Stimulated activated CD4-positive, alpha-beta T cell treated with anti-CD3 and anti-CD28 coated beads, Interleukin-15, amount 100 ng/mL, for 1 hour (primary cell): ENCODE results near the gene RBM24.
"Not testable (repeated sequence)": the region's sequence is repeated elsewhere in the genome, so short reads cannot be mapped to it uniquely, and the experiment has no call there.

Source experiments
- DNase-seq, 2 donors: peaks; one replicate each; pipeline ENCODE4 v3.0.0-alpha.2; 2020; ENCODE audit warnings: low read depth in 1 of 2, low spot score in 1 of 2

The RBM24 gene

DNA sequence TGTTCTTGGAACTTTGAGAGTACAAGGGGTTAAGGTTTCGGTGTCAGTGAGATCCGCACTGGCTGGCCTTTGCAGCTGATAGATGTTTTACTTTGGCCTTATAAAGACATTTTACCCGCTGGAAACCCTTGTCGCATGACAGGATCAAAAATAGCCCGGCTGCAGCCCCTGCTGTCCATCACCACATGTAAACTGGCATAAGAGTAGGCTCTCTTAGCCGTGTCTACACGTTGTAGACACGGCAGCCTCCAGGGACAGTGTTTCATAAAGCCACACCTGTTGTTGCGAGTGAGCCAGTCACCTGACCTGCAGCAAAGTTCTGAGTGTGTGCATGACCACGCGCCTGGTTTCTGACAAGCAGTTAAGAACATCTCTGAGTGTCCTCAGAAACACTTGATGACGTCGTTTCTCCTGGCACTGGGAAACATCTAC, 8.5 kb downstream of the RBM24 start:
- no peak for DNase-seq

DNA sequence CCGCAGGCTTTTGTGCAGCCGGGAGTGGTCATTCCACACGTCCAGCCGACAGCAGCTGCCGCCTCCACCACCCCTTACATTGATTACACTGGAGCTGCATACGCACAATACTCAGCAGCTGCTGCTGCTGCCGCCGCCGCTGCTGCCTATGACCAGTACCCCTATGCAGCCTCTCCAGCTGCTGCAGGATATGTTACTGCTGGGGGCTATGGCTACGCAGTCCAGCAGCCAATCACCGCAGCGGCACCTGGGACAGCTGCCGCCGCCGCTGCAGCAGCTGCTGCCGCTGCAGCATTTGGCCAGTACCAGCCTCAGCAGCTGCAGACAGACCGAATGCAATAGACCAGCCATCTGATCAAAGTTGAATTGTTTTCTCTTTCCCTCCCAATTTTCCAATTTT, 10.6 kb downstream of the RBM24 start:
- no peak for DNase-seq

DNA sequence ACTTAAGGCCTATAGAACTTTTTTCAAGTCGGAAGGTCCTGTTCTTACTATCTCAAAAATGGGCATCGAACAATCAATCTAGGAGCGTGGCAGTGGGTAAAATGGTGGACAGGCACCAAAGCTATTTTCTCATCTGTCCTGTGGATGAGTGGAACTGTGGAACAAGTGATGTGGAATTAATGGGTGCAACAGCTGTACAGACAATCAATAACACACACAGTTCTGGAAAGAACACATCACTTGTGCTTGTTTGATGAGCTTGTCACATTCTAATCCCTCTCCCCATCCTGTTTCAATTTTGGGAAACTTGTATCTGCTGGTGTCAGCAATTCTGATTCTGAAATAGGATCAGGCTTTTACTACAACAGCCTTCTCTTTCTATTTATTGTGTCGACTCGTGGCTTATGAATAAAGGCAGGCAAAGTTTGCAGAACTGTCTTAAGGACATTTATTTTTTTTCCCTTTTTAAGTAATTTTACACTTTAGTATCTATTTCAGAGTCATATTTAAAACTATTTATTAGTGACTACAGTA, 11.5 kb downstream of the RBM24 start:
- DNase-seq: no peak

DNA sequence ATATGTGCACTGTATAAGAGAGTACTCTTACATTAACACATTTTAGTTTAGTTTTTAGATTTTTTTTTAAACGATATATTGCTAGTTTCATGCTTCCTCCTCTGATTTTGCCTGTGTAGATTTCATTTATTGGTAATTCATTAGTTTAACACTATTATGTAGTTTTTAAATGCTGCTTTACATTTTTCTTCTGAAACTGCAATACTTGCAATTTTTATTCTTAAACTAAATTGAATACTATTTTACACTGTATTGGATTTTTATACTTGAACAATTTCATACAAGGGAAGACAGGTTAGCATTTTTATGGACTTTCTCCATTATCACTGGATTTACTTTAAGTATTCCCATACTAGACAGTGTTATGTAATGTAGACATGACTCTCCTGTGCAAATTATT, 12.2 kb downstream of the RBM24 start:
- no peak for DNase-seq

DNA sequence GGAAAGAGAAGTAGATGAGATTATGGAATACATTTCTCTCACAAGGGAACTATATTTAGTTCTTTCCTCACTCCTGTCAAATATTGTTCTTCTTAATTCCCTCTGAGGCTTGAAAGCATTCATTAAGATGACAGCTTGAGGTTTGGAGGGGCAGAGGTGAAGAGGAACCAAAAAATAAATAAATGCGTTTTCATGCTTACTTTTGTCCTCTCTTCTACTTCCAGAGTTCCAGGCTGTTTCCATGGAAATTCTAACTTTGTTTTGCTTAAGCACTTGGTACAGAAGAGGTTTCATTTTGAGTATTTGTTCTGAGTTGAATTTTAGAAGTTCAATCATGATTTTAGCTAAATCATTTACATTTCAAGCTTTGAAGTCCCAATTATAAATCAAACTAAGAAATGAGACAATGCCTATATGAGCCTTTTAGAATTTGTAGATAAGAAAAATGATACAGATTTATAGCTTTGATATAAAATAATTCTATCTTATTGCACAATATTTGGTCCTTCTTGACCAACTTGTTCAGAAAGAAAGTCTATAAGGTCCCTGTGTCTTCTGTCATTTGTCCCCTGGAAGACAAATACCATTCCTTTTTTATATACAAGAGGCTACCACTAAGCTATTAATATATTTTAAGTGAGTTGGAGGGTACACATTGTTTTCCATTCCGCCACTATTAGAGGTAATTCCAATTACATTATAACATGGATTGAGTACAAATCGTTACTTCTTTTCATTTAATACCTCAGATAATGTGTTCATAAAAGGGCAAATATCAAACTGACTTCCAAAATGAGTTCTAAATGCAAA, 16.3 kb downstream of the RBM24 start:
- no peak for DNase-seq

DNA sequence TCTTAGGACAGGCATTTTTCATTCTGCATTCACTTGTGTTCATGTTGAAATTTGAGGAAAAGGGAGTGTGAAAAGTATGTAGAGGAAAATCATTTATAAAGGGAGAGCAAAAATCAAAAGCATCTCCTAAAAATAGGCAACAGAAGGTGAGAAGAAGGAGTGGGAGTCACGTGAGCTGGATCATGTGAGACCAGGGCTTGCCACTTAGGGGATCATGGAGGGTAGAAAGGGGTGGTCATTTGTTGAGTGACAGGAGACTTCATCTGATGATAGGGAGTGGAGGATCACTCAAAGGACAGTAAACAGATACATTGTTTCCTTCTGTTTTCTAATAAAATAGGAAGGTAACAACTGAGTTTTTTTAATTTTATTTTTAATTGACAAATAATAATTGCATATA, 17.1 kb downstream of the RBM24 start:
- DNase-seq: no peak

DNA sequence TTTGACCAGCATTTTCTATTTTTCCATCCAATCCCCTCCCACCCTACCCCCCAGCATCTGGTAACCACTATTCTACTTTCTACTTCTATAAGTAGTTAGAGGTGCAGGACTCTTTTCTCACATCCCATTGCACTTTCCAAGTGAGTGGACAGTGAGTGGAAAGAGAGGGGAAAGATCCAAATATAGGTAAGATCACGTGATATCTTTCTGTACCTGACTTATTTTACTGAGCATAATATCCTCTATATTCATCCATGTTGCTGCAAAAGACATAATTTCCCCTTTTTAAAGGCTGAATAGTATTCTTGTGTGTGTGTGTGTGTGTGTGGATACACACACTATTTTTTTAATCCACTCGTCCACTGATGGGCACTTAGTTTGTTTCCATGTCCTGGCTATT, 18.1 kb downstream of the RBM24 start:
- no peak for DNase-seq

DNA sequence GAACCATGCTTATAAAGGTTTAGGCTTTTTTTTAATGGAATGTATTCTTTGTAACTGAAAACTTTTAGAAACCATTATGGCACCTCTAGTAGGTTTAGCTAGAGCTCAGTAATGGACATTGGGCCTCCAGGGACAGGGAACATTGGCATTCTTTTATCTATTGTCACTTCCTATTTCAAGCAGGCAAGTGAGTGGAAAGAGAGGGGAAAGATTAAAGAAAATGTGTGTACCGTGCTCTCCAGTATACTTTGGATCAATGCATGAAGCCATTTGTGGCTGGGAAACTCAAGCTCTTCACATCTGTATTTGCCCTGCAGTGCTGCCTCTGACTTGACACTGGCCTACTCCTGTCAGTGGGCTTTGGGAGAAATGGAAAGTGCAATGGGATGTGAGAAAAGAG, 18.6 kb downstream of the RBM24 start:
- DNase-seq: no peak

DNA sequence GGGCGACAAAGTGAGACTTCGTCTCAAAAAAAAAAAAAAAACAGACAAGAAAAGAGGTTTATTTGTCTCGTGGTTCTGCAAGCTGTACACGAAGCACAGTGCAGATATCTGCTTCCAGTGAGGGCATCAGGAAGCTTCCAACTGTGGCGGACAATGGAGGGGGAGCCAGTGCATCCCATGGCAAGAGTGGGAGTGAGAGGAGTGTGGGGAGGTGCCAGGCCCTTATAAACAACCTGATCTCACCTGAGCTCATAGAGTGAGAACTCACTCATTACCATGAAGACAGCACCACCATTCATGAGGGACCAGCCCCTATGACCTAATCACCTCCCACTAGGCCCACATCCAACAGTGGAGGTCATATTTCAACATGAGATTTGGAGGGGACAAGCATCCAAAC, 19.5 kb downstream of the RBM24 start:
- no peak for DNase-seq

DNA sequence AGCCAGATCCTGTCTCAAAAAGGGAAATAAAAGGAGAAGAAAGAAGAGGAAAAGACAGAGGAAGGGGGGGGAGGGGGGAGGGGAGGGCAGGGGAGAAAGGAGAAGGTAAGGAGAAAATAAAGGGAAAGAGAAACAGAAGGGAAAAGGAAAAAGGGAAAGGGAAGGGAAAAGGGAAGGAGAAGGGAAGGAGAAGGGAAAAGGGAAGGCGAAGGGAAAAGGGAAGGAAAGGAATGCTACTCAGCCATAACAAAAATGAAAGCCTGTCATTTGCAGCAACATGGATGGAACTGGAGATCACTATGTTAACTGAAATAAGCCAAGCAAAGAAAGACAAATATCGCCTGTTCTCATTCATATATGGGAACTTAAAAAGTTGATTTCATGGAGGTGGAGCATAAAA, 22.3 kb downstream of the RBM24 start:
- no peak for DNase-seq

DNA sequence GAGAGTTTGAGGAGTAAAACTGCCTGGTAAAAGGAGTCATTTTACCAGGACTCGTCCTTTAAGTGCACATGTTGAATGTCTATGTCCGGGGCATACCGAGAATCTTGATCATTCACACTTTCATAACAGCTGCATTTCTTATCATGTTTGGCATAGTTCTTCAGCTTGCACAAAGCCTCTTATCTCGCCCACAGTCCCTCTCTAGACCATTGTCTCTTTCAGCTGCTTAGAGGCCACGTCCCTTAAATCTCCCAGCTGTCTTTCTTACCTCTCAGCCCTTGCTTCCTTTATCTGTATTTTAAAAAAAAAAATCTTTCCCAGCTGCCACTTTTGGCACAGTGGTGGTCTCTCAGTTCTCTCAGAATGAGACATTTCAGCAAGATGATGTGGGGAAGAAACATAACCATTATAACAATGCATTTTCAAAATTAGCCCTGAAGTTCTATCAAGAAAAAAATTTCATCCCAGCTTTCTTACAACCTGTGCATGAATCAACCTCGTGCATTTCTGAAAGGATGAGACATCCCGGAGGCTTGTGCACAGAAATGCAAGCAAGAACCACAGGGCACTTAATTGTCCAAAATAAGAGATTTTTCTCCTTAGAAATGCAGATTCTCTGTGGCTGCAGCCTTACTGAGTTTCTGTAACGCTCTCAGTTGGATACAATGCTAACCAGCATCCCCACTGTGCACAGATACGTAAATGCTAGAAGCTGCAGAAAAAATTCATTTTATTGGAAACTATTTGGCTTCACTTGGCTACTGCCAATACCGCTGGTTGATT, 24.2 kb downstream of the RBM24 start:
- DNase-seq: no peak

DNA sequence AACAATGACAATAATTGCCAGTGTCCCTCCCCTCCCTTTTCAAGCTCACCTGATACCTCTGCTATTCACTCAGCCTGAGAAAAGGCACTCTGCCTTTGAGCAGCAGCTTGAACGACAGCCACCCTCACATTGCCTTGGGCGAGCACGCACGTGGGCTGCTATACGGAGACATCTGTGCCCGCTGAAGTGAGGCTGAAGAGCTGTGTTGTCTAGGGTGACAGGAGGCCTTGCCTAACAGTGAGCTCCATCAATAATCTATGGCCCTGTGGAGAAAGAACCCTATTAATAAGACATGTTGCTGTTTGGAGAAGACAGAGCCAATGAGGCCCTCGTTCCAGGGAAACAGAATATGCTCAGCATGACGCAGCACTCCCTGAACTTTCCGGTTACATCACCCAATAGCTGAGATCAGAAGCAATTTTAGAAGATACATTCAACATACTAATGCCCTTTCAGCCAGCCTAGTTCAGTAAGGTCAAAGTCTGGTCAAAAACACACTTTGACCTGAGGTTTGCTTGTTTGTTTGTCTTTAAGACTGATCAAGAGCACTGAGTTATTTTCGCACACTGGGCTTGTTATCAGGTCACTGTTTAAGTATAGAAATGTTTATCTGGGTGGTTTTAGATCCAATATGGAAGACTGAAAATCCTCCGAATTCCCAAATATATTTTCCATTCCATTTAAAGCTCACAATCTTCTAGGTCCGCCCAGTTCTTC, 30.6 kb downstream of the RBM24 start:
- no peak for DNase-seq

DNA sequence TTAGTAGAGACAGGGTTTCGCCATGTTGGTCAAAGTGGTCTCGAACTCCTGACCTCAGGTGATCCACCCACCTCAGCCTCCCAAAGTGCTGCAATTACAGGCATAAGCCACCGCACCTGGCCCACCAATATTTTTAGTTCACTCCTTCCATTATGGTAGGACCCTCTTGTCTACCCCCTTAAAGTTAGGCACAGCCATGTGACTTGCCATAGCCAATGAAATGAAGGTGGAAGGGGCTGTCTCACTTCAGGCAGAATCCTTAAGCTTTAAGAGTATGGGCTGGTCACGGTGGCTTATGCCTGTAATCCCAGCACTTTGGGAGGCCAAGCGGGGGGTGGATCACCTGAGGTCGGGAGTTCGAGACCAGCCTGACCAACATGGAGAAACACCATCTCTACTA, 32.1 kb downstream of the RBM24 start:
- not testable (repeated sequence) for DNase-seq

DNA sequence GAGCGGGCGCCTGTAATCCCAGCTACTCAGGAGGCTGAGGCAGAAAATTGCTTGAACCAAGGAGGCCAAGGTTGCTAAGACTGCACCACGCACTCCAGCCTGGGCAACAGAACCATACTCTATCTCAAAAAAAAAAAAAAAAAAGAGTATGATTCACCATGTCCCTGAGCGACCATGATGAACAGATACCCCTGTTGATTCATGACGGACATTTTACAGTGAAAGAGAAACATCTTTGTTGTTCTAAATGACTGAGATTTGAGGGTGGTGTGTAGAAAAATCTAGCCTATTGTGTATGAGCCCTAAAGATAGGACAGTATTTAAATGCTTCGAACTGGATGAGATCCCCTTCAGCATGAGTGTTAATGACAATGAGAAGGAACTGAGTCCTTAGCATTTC, 32.8 kb downstream of the RBM24 start:
- no peak for DNase-seq

DNA sequence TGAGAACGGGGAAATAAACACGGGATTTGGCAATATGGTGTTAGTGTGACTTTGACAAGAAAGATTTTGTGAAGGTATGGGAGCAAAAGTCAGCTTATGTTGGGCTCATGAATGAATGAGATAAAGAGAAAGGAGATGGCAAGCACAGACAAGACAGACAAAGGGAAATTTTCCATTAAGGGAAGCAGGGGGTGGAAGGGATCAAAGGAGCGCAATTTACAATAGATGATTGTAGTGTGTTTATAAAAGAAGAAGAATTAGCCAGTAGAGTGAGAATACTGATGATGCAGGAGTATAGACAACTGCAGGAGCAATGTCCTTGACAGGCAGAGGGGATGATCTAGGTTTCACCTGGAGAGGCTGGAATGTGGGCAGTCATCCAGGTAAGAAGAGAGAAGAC, 34.1 kb downstream of the RBM24 start:
- DNase-seq: no peak

DNA sequence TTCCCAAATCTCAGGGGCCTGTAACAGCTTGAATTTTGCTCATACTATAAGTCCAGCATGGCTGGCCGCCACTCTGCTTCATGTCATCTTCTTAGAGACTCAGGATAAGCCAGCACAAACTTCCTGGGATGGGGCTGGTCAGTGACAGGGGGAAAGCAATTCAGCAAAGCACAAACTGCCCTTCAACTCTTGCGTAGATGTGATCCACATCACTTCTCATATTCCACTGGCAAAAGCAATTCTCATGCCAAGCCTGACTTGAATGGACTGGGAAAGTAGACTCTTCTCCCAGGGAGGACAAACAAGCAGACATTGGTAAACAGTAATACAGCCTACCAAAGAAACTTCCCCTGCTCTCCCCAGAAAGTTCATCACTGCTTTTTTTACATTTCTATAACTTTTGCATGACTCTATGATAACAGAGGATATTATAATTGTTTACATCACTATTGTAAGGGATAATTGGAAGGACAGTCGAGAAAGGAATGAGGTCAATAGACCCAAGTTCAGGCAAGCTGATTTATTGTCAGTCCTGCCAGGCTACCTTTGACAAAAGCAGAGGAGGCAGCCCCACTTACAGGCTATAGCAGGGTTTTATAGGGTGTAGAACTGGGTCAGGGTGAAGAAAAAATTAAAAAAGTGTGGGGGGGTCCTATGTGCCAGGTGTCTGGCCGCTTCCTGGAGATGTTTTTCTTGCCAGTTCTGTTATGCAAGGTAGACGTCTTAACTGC, 37.4 kb downstream of the RBM24 start:
- no peak for DNase-seq

DNA sequence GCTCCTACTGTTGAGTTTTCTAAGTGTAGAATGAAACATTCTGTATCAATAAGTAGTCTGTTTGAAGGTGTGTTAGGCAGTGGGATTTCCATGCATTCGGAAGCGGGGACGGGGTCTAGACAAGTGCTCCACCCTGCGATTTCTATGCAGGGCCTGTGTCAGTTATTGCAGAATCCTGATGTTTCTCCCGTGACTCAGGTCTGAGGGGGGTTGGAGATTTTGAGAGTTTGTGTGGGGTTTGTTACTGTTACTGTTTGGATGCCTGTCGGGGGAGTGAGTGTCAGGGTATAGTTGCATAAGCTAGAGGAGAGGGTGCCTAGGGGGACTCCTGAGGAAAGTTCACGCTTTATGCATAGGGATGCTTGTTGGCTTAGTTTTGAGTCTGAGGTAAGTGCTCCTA, 39.1 kb downstream of the RBM24 start:
- DNase-seq: not testable (repeated sequence)

DNA sequence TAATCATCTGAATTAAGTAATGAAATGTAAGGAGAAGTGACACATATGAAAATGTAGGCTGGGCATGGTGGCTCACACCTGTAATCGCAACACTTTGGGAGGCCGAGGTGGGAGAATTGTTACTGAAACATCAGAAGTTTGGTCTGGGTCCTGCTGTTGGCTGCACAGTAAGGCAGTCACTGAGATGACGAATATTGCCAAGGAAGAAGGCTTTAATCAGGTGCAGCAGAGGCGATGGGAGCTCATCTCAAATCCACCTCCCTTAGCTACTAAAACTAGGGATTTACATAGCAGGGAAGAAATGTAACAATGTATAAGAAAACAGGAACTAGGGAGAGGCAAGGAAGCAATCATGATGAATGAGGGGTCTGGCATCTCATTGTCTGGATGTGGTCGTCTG, 50.1 kb downstream of the RBM24 start:
- DNase-seq: no peak

DNA sequence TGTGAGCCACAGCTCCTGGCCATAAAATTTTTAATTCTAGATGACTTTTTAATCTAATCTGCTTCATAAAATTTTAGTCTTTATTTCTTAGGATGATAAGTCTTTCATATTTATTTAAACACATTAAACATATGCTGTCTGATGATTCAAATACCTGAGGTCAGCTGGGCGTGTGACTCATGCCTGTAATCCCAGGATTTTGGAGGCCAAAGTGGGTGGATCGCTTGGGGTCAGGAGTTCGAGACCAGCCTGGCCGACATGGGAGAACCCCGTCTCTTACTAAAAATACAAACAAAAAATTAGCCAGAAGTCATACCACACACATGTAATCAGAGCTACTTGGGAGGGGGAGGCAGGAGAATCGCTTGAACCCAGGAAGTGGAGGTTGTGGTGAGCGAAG, 53.1 kb downstream of the RBM24 start:
- DNase-seq: no peak

DNA sequence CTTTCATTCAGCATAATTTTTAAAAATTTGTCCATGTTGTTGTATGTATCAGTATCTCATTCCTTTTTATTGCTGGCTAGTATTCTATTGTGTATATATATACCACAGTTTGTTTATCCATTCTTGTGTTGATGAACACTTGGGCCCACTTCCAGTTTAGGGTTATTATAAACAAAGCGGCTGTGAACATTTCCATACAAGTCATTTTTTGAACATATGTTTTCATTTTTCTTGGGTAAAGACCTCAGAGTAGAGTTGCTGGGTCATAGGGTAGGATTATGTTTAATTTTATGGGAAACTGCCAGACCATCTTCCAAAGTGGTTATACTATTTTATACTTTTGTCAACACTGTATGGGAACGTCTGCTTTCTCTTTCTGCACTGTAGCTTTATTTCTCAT, 55.3 kb downstream of the RBM24 start:
- no peak for DNase-seq

DNA sequence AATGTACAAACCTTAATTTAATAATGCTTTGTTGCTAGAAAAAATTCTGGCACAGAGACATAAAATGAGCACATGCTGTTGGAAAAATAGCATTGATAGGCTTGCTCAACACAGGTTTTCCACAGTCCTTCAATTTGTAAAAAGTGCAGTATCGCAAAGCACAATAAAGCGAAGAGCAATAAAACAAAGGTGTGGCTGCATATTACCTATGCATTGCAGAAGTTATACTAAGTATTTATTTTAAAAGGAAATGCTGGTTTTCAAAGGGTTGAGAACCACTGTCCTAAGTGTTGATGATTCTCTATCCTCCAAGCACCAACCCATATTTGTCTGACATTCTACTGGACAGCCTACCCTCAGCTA, 58.1 kb downstream of the RBM24 start:
- no peak for DNase-seq
